ENCODE data around the gene TRPM4.
"Not testable (repeated sequence)": the region's sequence is repeated elsewhere in the genome, so short reads cannot be mapped to it uniquely, and the experiment has no call there.

Gene TRPM4

GRCh38 chr19:49127225-49127624, 30.4 kb upstream of the TRPM4 start:
- DNase-seq: not testable (repeated sequence)

DNA sequence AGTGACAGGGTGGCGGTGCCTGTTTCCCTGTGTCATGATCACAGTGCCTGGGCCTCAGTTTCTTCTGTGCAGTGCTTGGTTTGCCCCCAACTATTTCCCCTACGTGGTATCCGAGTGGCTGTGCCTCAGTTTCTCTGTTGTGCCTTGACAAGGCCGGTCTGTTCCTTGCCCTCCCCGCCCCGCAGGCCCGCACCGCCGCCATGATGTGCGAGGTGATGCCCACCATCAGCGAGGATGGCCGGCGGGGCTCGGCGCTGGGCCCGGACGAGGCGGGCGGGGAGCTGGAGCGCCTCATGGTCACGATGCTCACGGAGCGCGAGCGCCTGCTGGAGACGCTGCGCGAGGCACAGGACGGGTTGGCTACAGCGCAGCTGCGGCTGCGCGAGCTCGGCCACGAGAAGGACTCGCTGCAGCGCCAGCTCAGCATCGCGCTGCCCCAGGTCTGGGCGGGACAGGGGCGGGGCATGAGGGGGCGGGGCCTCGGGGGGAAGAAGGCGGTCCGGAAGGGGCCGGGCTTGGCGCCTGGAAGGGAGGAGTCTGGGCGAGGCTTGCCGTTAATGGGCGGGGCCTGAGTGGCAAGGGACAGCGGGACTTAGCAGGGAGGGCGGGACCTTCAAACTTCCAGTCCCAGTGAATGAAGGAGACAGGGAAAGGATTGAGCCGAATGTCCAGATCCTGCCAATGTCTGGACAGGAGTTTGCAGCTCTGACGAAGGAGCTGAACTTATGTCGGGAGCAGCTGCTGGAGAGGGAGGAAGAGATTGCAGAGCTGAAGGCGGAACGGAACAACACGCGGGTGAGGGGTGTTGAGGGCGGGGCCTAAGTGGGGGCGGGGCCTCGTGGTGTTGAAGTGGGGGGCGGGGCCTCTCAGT, 29.7 kb upstream of the TRPM4 start:
- peak; percentile 87 for DNase-seq

DNA sequence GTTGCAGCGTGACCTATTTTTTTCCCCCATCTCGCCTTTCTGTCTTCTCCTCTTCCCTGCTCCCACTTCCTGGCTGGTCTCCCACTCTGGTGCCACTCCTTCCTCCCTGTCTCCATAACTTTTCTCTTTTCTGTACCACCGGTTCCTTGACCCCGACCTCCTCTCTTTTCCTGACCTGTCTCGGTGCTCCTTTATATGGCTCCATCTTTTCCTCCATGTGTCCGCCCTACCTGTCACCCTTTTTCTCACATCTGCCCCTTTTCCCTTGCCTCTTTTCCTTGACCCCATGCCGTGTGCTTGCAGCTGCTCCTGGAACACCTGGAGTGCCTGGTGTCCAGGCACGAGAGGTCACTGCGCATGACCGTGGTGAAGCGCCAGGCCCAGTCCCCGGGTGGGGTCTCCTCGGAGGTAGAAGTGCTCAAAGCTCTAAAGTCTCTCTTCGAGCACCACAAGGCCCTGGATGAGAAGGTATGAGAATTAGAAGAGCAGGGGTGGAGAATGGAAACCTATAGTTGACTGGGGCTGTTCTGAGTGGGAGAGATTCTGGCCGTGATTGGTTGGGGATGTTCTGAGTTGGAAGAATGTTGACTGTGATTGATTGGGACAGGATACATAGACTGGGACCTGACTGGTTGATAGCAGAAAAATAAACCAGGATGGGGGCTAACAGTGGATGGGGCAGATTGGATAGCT, 28.9 kb upstream of the TRPM4 start:
- no peak for DNase-seq

GRCh38 chr19:49129238-49129583, 28.4 kb upstream of the TRPM4 start:
- no peak for DNase-seq

DNA sequence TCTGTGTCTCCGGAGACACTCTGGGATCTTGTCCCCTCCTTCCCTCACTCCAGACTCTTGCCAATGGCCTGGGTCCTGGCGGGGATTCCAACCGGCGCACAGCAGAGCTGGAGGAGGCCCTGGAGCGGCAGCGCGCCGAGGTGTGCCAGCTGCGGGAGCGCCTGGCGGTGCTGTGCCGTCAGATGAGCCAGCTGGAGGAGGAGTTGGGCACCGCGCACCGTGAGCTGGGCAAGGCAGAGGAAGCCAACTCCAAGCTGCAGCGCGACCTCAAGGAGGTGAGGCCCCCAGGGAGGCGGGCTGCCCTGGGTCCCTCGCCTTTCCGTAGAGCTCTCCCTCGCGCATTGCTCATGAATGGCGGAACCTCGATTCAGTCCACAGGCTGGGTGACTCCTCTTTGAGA, 27.3 kb upstream of the TRPM4 start:
- no peak for DNase-seq

- DNase-seq: no peak
These were observed 24.5 kb upstream of the TRPM4 start for GRCh38 chr19:49132974-49133609.

DNA sequence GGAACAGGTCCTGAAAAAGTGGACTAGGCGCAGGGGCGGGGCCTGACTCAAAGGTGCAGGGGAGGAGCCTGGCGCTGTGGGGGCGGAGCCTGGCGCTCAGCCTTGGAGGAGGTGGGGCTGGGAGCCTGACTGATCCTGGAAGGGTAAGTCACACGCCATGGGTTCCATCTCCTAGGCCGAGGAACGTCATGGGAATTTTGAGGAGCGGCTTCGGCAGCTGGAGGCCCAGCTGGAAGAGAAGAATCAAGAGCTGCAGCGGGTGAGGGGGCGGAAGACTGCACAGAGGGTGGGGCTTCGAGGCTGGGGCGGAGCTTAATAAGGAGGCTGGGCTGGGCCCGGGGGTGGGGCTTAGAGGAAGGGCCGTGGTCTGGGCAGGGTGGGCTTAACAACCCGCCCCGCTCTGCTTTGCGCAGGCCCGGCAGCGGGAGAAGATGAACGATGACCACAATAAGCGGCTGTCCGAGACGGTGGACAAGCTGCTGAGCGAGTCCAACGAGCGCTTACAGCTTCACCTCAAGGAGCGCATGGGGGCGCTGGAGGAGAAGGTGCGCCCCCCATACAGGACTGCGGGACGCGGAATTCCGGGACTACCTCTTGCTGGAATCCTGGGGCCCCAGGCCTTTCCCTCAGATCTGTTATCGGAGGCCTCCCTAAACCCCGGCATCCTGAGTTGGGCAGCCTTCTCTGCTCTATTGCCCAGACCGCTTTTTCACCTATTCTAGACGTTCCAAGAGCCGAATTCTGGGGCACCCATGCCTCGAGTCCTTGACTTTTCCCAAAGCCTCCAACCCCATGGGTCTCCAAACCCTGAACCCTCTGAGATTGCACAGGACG, 23.8 kb upstream of the TRPM4 start:
- no peak for DNase-seq

- no peak for DNase-seq
These were observed 21.9 kb upstream of the TRPM4 start for GRCh38 chr19:49135686-49136085.

GRCh38 chr19:49136771-49137171, 20.8 kb upstream of the TRPM4 start:
- no peak for DNase-seq

DNA sequence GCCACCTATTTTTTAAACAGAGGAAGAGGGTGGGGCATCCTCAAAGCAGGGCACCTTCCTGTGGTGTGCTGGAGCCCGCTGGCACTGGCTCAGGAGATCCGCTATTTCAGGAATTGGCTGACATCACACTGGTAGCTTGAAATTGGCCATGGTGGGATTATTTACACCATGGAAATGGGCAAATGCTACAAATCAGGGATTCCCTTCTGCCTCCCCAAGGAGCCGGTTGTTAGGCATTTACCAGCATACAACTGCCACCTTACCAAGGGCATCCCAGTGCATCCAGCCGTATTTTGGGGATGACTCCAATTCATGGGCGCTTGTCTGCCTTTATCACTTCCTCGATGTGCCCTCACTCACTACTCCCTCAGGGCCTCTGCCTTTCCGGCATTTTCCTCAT, 16.6 kb upstream of the TRPM4 start:
- DNase-seq: no peak

- no peak for DNase-seq
These were observed 16.2 kb upstream of the TRPM4 start for GRCh38 chr19:49141352-49141751.

DNA sequence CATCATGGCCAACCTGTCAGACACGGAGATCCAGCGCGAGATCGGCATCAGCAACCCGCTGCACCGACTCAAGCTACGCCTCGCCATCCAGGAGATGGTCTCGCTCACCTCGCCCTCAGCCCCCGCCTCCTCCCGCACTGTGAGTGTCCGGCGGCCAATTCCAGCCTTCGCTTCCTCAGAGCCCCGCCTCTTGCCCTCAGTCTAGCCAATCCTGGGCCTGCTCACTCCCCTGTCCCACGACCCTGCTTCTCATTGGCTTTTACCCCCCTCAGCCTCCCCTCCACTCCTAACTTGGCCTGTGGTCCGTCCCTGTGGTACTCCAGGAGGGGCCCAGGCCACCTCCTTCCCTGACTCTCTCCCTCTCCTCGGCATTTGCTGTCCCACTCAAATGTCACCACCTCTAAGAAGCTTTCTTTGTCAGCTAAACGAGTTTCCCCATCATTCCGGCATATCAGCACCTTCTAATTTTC, 14.7 kb upstream of the TRPM4 start:
- DNase-seq: peak; percentile 33

DNA sequence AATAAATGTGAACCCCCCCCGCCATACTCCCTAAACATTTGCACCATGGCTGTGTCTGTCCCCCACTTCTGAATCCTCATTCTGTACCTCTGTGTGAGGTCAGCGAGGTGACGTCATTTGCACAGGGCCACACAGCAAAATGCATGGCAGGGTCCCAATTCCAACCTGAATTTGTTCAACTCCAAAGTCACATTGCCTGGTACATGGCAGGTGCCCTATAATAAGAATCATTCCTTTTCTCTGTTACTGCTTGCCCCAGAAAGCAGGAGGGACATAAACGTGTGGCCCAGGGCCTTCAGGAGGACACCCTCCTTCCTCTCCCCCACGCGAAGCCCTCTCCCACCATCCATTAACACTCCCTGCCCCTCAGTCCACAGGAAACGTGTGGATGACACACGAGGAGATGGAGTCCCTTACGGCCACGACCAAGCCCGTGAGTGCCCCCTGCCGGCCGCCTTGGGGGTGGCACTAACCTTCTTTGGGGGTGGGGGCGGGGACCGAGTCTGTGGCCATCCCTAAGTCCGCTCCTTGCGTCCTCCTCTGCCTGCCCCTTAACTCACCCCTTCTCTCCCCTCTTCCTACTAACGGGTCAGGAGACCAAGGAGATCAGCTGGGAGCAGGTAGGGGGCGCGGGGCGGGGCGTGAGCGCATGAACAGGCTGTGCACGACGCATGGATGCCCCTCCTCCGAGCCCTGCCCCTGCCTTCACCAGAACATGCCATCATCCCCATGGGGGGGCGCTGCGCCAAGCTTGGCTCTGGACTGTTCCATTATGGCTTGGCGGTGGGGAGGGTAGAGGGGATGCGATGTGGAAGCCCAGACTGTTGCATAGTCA, 11.8 kb upstream of the TRPM4 start:
- peak; percentile 73 for DNase-seq

- not testable (repeated sequence) for DNase-seq
These were observed 11.2 kb upstream of the TRPM4 start for GRCh38 chr19:49146408-49146770.

GRCh38 chr19:49148044-49148682, 9.4 kb upstream of the TRPM4 start:
- no peak for DNase-seq

DNA sequence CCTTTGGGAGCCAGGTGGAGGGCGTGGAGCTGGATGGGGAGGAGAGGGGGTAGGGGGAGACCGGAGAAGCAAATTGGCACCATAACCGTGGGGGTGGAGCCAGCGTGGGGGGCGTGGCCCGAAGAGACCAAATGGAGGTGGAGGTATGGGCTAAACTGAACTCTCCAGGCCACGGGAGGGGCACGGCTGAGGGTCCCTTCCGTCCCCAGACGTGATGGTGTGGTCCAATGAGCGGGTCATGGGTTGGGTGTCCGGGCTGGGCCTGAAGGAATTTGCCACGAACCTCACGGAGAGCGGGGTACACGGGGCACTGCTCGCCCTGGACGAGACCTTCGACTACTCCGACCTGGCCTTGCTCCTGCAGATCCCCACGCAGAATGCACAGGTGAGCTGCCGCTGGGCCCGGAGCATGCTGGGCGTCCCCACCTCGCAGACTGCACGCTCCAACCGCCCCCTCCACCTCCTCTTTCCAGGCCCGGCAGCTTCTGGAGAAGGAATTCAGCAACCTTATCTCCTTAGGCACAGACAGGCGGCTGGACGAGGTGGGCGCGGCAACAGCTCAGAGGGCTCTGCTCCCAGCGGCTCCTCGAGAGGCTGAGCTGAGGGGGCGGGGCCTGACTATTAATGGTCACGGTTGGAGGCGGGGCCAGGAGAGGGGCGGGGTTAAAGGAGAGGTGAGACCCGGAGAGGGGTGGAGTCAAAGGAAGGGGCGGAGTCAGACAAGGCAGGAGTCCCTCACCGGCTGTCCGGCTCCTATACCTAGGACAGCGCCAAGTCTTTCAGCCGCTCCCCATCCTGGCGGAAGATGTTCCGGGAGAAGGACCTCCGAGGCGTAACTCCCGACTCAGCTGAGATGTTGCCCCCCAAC, 8.6 kb upstream of the TRPM4 start:
- DNase-seq: peak; percentile 67

- no peak for DNase-seq
These were observed 7.9 kb upstream of the TRPM4 start for GRCh38 chr19:49149652-49150105.

- DNase-seq: no peak
These were observed 7.3 kb upstream of the TRPM4 start for GRCh38 chr19:49150106-49150943.

DNA sequence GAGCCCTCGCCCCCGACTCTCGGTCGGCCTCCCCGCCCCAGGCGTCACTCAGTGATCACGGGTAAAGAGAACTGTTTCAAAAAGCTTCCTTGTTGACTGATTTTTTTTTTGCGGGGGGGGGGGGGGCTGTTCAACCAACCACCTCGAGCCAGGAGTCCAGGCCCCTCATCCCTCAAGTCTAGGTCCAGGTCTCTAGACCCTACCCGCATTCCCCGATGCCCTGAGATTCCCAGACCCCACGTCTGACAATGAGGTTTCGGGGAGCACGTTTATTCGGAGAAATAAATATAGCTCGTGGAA, 6.7 kb upstream of the TRPM4 start:
- DNase-seq: no peak

Data from effector CD4-positive, alpha-beta T cell (primary cell).